RWPE1 (cell line): ENCODE measurements around the gene RRAS2.

Source experiments
- CTCF ChIA-PET: fragments of 350-600 bp; sonication (Branson Sonifier 250); formaldehyde crosslinking; extraction: SDS; loops from one replicate; lab custom pipeline; 2021; lab: Yijun Ruan, JAX
- POLR2A ChIA-PET: fragments of 400-600 bp; formaldehyde crosslinking; extraction: SDS; loops from one replicate; lab custom pipeline; 2020; ENCODE audit warnings: antibody characterized with exemption; ENCODE audit not compliant: low non-redundant PET; lab: Yijun Ruan, JAX
- DNase-seq: peaks from one replicate; pipeline ENCODE4 v3.0.0; 2012; ENCODE audit warnings: low spot score
- H3K27ac ChIP-seq: fragments of 450-650 bp; 2 replicates; pipeline ENCODE4 v1.5.1; 2017
- CTCF ChIP-seq: fragments of 450-650 bp; conservative IDR thresholded peaks from 2 replicates; pipeline ENCODE4 v1.5.1; 2017; ENCODE audit warnings: low read depth, mild to moderate bottlenecking

Gene RRAS2

DNA sequence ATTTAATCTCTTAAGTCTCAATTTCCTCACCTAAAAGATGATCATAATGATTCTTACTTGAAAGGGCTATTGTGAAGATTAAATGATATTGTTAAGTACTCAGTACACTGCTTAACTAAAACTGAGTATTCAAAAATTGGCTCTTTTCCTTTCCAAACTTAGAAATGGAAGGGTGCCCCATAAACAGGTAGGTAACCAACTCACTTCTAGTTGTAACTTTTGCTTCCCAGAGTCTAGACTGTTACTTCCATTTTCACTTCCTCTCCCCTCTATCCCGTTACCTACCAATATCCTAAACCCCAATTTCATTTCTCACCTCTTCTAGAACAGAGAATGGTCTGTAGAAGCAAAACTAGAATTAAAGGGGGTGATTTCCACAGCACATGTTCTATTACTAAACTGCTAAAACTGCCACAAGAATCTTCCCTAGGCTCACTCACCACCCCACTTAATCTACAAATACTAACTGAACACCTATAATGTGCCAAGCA, 50.0 kb downstream of the RRAS2 start:
- DNase-seq = no peak
- TF ChIP-seq CTCF = peak; percentile 34
- ChIA-PET POLR2A (no interaction called here), CTCF (interaction anchor here (0.7 to 1.5 kb wide), 3 partner anchors 38 to 146 kb away, joined by 3 to 6 read pairs (median 3); no protein-coding TSS in a partner anchor)
- H3K27ac ChIP-seq = no peak overlapping the region

DNA sequence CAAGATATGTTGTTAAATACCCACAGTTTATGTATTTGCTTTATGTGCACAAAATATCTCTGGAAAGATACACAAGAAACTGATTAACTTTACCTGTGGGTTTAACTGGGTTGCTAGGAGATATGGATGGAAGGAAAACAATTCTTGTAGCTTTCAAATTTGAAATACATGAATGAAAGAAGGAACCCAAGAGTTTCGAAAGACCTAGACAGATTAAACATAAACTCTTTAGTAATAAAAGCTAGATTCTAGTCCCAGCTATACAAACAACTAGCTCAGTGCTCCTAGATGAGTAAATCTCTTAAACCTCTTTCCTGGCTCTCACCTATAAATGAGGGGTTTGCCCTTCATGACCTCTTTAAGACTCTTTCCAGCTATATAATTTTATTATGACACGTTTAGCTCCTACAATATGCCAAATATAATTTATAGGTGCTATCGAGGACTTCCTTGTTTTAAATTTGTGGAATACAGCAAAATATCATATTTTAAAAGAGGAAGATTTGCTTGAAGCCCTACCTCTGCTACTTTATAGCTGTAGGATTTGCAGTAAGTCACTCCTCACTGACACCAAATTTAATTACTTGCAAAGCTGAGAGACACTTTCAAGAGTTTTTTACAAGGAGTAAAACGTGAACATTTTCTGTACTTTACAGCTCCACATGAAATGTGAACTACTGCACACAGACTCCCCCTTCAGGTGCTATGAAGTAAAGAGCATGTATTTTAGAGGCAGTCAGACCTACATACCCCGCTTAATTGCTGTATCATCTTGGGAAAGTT, 50.7 kb downstream of the RRAS2 start:
- DNase-seq = peak; percentile 54
- peak; percentile 74 for TF ChIP-seq CTCF
- POLR2A ChIA-PET = no interaction called here
- H3K27ac ChIP-seq = no peak overlapping the region
- CTCF ChIA-PET = interaction anchor here (0.6 to 1.5 kb wide), 4 partner anchors 20 to 147 kb away, joined by 3 to 6 read pairs (median 4); no protein-coding TSS in a partner anchor

GRCh38 chr11:14306481-14306880, 52.5 kb downstream of the RRAS2 start:
- POLR2A ChIA-PET = no interaction called here

GRCh38 chr11:14305649-14306048, 53.3 kb downstream of the RRAS2 start:
- ChIA-PET CTCF (interaction anchor here (1.3 kb wide), 1 partner anchor 150 kb away, joined by 3 read pairs; no protein-coding TSS in a partner anchor), POLR2A (no interaction called here)
- no peak overlapping the region for H3K27ac ChIP-seq
- no peak for DNase-seq
- no peak for TF ChIP-seq CTCF

More at GRCh38 chr11:14306481-14306880, 52.5 kb downstream of the RRAS2 start:
- no peak overlapping the region for H3K27ac ChIP-seq
- CTCF ChIA-PET = interaction anchor here (0.7 kb wide), 1 partner anchor 154 kb away, joined by 3 read pairs; no protein-coding TSS in a partner anchor
- TF ChIP-seq CTCF = no peak
- DNase-seq = no peak

DNA sequence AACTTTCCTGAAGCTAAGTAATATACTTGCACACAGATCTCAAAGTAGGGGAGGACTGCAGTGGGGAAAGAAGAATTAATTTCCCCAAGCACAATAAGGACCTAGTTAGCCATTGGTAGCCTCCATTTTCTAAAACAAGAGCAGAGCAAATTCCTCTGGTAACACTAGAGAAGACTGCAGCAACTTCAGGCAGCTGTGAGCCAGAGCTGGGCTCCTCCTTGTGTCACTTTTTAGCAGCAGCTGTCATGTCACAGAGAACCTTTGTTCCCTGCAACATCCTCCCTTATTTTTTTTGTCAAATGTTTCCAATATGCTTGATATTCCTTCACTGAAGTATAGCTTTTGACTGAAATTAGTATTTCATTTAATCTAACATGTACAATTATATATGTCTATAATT, 54.4 kb downstream of the RRAS2 start:
- no peak for TF ChIP-seq CTCF
- DNase-seq = no peak
- ChIA-PET POLR2A (no interaction called here), CTCF (interaction anchor here (0.6 to 1.3 kb wide), 2 partner anchors 104 to 151 kb away, joined by 3 read pairs; no protein-coding TSS in a partner anchor)
- no peak overlapping the region for H3K27ac ChIP-seq

DNA sequence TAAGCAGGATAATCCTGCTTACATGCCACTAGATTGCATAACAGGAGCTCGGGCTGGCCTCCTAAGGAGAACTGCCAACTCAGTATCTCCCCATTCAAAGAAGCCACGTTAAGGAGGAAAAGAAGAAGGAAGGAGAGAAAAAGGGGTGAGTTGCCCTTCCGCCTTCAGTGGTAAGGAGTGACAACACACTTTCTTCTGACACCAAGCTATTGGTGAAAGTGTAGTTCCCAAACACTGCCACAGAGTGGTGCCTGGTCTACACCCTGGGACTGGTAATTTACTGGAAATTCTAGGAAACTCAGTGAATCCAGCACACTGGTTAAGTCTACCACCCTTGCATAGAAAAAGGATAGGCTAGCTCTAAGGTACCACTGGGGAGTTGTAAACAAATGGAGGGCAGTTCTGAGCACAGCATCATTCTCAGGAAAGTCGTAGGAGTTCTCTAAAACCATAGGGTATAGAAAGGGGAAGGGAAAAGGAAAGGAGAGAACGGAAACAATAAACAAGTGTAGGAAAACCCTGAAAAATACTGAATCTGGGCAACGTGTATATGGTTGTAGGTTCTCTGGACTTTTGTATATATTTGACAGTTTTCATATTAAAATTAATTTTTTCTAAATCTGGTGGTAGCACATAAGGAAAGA, 58.2 kb downstream of the RRAS2 start:
- POLR2A ChIA-PET = interaction anchor here (1.0 kb wide), 1 partner anchor 154 kb away, joined by 4 read pairs; no protein-coding TSS in a partner anchor
- TF ChIP-seq CTCF = peak; percentile 85
- CTCF ChIA-PET = interaction anchor here (0.5 to 3.9 kb wide), 10 partner anchors 46 to 188 kb away, joined by 3 to 26 read pairs (median 4); no protein-coding TSS in a partner anchor
- peak overlapping the region; percentile 32; the same call in 1 of the 2 replicates for H3K27ac ChIP-seq
- DNase-seq = peak; percentile 72
